Stimulated activated CD4-positive, alpha-beta T cell treated with anti-CD3 and anti-CD28 coated beads, Interleukin-2, amount 100 ng/mL, for 48 hours (primary cell): ENCODE measurements around the gene SLC4A7.
A peak's percentile ranks its signal among the peaks of the same experiment; 100 is the strongest.
"Not testable (repeated sequence)": the region's sequence is repeated elsewhere in the genome, so short reads cannot be mapped to it uniquely, and the experiment has no call there.

Experiments used
- DNase-seq, 2 donors: peaks; one replicate each; pipeline ENCODE4 v3.0.0-alpha.2; 2020

SLC4A7 gene

DNA sequence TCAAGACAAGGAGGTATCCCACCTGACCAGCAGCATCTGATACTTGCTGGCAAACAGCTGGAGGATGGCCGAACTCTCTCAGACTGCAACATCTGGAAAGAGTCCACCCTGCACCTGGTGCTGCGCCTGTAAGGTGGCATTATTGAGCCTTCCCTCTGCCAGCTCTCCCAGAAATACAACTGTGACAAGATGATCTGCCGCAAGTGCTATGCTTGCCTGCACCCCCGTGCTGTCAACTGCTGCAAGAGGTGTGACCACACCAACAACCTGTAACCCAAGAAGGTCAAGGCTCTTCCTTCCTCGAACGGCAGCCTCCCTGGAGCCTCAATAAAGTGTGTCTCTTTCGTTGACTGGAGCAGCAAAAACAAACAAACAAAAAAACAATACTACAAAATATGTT is 2.2 kb upstream of the SLC4A7 start:
- no peak for DNase-seq

DNA sequence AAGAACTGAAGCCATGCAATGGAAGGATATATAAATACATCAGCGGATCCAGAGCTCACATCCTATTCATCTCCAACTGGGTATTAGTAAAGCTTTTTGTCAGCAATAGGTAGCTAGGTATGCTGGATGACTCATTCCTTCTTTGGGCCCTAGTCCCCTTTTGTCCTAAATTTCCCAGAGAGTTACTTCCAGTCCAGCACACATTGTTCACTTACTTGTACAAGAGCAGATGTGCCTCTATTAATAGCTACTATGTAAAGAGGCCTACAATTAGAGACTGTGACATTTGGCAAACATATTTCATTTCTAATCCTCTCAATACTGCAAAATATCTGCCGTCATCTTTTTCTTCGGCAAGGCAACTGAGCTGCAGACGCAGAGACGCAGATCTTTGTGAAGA is 1.7 kb upstream of the SLC4A7 start:
- no peak for DNase-seq

DNA sequence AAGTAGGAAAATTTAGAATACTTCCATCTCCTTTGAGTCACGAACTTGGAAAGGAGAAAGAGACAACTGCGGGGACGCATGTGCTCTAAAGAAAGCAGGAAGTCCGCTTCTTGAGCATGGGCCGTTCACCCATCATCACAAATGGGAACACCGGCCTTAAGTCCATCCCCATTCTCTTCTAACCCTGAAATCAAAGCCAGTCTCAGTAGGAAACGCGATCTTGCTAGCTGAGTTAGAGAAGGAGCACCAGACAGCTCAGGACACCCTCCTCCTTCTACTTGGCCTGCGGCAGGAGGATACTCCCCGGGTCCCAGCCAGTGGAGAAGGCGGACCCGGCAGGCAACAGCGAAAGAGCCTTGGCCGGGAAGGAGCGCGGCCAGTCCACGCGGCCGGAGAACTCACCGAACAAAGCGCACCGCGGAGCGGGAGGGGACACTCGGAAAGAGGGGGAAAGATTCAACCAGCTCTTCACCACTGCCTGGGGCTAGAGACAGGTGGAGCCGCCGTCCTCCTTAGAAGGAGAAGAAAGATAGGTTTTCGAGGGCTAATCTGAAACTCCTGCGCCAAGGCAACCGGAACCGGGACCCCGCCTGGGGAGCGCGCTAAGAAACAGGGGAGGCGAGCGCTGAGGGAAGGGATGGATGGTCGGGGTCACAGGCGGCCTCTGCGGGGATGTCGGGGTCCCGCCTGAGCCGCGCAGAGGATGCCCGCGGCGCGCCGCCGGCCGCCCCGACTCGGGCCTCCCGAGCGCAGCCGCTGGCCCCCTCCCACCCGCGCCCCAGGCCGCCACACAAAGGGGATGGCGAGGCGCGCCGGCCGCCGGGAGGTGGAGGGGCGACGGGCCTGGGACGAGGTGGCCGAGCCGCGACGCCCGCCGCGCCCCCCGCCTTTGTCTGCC is 818 bp downstream of the SLC4A7 start:
- DNase-seq: peak; percentile 17 to 30

GRCh38 chr3:27479806-27480543 is 4.2 kb downstream of the SLC4A7 start:
- no peak for DNase-seq

DNA sequence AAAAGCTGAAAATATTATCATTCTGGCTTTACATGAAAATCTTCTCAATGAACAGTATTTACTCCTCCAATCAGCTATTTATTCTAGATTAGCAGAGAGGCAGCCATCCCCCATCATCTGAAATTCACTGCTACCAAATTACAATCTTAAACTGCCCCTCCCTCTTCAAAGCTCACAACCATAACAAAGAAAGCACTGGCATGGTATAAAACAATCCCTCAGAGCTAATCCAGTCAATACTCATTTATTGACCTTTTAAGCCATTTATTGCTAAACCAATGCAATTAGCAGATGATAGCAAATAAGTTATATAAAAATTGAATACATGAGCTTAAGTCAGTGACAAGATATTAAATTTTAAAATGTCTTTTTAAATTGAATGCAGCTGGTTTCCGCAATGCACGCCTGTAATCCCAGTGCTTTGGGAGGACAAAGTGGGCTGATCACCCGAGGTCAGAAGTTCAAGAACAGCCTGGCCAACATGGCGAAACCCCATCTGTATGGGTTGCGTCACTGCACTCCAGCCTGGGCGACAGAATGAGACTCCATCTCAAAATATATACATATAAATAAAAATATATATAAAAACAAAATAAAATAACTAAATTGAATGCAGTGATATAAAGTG is 12.1 kb downstream of the SLC4A7 start:
- DNase-seq: no peak

GRCh38 chr3:27468283-27468886 is 15.8 kb downstream of the SLC4A7 start:
- no peak for DNase-seq

DNA sequence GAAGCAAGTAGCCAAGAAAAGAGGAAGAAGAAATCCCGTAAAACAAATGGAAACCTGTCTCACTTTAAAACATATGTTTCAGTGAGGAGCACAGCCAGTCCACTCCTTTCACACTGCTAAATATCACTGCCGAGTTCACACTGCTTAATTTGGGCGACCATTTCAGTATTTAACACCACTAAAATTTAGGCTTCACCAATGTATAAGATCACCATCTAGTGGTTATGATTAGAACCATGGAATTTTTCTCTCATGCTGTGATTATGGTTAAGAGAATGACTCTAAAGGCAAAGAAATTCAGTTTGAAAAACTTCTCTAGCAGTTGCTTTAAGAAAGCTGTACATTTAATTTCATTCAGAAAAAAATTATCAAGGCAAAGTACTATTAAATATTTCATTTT is 16.6 kb downstream of the SLC4A7 start:
- no peak for DNase-seq

DNA sequence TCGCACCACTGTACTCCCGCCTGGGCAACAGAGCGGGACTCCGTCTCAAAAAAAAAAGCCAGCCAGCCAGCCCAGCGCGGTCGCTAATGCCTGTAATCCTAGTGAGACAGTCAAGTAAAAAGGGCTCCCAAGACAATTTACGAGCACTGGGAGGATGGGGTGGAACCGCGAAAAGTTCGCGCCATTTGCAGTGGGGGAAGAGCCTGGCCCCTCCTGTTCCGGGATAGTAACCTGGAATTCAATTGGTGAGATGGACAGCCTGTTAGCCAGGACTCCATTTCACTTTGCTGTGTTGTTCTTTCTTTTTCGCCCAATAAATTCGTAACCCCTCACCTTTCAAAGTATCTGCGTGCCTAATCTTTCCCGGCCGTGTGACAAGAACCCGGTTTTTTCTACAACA is 19.5 kb downstream of the SLC4A7 start:
- no peak for DNase-seq

DNA sequence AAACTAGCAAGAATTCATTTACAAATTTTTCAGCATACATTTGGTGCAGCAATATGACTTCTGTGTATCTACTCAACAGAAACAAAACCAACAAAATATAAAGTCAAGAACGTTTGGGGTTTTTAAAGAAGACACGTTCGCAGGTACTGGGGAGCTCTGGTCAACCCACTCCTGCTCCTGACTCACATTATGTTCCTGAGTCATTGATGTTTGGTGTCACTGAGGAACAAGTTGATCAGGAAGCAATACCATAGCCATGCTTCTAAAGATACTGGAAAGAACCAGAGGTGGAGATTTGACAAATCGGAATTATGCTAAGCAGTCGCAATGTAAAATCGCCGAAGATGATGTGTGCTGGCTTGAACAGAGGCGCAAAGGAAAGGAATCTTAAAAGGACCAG is 22.0 kb downstream of the SLC4A7 start:
- no peak for DNase-seq

GRCh38 chr3:27458929-27459328 is 25.3 kb downstream of the SLC4A7 start:
- DNase-seq: no peak

GRCh38 chr3:27456554-27456953 is 27.6 kb downstream of the SLC4A7 start:
- no peak for DNase-seq

DNA sequence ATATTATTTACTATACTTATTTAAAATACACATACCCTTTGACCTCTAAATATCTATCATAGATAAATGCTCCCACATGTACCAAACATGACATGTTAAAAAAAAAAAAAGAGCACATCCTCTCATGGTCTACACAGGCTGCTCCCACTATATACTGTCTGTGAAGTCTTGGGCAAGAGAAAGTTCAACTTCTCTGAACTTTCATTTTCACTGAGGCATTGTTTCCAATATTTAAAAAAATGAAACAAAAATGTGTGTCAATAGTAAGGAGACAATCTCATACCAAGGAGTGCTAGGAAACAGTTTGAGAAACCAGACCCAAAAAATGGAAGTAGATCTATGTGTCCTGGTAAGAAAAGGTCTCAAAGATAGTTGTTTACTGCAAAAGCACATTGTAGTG is 29.3 kb downstream of the SLC4A7 start:
- no peak for DNase-seq

DNA sequence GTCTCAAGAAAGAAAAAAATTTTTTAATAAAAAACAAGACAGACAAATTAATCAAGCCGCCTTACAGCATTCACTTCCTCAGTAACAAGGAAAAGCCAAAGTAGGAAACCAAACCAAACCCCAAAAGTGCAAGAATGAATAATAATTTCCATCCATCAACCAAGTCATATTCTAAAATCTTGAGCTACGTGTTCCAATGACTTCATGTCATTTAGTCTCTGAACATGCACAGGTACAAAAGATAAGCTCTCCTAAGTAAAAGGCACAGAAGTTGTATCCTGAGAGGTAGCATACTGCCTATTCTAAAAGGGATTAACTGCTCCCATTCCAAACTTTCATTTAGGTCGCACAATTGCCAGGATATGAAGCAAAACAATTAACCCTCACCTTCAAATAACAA is 29.7 kb downstream of the SLC4A7 start:
- DNase-seq: no peak

DNA sequence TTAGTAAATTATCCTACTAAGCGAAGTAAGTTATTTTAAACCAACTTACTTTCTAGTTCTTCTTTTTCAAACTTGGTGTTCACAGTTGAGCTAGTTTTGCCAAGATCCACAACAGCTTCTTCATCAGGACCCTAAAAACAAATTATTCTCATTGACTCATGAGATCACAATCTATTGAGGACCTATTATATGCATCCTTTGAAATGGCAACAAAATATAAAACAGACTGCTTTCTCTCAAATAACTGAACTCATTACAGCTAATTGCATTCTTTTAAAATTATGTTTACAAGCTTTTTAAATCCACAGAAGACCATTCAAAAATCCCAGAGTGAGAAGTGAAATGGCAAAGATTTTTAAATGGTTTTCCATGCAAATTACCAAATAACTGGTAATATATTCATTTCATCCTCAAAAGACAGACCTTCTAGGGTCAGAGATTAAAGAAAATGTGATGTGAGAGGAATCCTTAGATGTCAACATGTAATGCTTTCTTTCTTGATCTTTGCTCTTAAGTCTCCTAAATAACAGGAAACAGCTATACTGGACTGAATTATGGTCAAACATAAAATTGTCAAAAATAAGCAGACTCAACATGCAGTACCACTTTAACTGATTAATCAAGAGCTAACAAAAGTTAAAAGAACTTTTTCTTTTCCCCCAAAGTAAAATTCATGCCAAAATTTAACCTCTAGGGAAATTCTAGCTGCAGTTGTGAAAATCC is 31.7 kb downstream of the SLC4A7 start:
- no peak for DNase-seq

DNA sequence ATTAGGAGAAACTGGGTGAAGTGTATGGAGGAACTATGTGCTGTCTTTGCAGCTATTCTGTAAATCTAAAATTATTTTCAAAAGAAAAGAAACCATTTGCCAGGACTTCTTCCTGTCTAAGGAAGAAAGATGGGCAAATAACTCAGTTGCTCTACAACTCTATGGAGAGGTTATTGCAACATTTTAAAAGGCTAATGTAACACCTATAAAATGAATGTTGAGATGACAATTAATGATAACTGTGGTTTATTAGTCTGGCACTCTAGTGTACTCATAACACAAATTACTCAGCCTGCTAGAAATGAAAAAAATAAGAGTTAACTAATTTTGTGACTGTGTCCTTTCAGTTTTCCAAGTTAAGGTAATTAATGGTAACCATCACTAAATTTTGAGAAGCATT is 32.3 kb downstream of the SLC4A7 start:
- DNase-seq: no peak

- no peak for DNase-seq
Measured at GRCh38 chr3:27451251-27451650, 32.9 kb downstream of the SLC4A7 start.

- DNase-seq: no peak
Measured at GRCh38 chr3:27449530-27450150, 34.5 kb downstream of the SLC4A7 start.

- DNase-seq: not testable (repeated sequence)
Measured at GRCh38 chr3:27442995-27443394, 41.2 kb downstream of the SLC4A7 start.

DNA sequence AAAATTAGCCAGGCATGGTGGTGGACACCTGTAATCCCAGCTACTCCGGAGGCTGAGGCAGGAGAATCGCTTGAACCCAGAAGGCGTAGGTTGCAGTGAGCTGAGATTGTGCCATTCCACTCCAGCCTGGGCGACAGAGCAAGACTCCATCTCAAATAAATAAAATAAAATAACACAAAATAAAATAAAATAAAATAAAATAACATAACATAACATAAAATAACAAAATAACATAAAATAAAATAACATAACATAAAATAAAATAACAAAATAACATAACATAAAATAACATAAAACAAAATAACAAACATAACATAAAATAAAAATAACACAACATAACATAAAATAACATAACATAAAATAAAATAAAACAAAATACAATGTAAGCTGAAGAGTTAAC is 45.8 kb downstream of the SLC4A7 start:
- not testable (repeated sequence) for DNase-seq

- no peak for DNase-seq
Measured at GRCh38 chr3:27431116-27431515, 53.1 kb downstream of the SLC4A7 start.

GRCh38 chr3:27429909-27430308 is 54.3 kb downstream of the SLC4A7 start:
- no peak for DNase-seq

GRCh38 chr3:27428446-27428845 is 55.7 kb downstream of the SLC4A7 start:
- no peak for DNase-seq
